ENCODE data around the gene ZNF446. TPM values are rescaled to one million over a fixed set of nuclear protein-coding genes. Genes with fewer than 3 reads are reported as not detected.

Gene ZNF446
- total RNA-seq, 1 experiment from 2014 or later, result 6.0 TPM

DNA sequence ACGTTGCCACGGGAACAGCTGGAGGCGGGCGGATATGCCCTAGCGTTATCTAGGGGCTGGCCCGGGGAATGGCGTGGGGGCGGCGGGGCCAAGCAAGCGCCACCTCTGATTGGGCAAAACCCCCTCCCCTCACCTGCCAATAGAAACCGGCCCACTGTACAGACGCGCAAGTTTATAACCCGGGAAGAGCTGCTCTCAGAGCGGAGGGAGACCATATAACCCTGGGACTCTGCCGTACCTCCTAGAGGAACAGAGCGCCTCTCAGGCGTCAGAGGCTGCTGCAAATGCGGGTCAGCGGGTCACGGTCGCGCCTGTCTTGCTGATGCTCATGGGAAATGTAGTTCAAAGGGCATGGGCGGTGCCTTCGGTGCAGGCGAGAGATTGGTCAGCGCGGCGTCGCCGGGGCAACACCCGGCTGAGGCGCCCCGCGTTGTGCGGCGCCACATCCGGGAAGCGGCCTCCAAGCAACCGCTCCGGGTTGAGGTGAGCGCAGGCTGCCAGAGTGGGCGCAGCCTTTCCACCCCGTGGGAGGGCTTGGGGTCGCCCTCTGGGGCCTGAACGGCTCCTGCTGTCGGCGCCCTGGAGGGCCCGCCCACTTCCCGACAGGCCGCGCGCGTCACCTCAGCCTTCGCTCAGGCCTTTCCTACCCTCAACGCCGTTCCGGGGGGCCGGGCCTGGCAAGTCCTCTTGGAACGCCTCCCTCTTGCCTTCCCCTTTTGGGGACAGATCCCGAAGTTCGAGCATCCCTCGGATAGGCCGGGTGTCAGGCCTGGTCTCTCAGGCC, at the start of gene ZNF446 (continued):
- TF ChIP-seq, protein P1, sequence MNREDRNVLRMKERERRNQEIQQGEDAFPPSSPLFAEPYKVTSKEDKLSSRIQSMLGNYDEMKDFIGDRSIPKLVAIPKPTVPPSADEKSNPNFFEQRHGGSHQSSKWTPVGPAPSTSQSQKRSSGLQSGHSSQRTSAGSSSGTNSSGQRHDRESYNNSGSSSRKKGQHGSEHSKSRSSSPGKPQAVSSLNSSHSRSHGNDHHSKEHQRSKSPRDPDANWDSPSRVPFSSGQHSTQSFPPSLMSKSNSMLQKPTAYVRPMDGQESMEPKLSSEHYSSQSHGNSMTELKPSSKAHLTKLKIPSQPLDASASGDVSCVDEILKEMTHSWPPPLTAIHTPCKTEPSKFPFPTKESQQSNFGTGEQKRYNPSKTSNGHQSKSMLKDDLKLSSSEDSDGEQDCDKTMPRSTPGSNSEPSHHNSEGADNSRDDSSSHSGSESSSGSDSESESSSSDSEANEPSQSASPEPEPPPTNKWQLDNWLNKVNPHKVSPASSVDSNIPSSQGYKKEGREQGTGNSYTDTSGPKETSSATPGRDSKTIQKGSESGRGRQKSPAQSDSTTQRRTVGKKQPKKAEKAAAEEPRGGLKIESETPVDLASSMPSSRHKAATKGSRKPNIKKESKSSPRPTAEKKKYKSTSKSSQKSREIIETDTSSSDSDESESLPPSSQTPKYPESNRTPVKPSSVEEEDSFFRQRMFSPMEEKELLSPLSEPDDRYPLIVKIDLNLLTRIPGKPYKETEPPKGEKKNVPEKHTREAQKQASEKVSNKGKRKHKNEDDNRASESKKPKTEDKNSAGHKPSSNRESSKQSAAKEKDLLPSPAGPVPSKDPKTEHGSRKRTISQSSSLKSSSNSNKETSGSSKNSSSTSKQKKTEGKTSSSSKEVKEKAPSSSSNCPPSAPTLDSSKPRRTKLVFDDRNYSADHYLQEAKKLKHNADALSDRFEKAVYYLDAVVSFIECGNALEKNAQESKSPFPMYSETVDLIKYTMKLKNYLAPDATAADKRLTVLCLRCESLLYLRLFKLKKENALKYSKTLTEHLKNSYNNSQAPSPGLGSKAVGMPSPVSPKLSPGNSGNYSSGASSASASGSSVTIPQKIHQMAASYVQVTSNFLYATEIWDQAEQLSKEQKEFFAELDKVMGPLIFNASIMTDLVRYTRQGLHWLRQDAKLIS (CRISPR knock-in tag; IDR thresholded peaks at IDR 0.05; ENCODE audit: borderline replicate concordance), result no peak
- TF ChIP-seq TCF7 (CRISPR knock-in tag; IDR thresholded peaks at IDR 0.05; ENCODE audit: low read depth), result no peak
- TF ChIP-seq KAT7 (CRISPR knock-in tag; IDR thresholded peaks at IDR 0.05; ENCODE audit: borderline replicate concordance), result no peak
- no peak for TF ChIP-seq SMAD4 (CRISPR knock-in tag; IDR thresholded peaks at IDR 0.05)
- peak; percentile 83; the same call in 1 of the 2 replicates for TF ChIP-seq SP1 (CRISPR knock-in tag; conservative IDR thresholded peaks at IDR 0.05)
- TF ChIP-seq EMX1 (CRISPR knock-in tag; IDR thresholded peaks at IDR 0.05), result no peak
- TF ChIP-seq, protein P2, sequence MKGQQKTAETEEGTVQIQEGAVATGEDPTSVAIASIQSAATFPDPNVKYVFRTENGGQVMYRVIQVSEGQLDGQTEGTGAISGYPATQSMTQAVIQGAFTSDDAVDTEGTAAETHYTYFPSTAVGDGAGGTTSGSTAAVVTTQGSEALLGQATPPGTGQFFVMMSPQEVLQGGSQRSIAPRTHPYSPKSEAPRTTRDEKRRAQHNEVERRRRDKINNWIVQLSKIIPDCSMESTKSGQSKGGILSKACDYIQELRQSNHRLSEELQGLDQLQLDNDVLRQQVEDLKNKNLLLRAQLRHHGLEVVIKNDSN (CRISPR knock-in tag; IDR thresholded peaks at IDR 0.05), result no peak

DNA sequence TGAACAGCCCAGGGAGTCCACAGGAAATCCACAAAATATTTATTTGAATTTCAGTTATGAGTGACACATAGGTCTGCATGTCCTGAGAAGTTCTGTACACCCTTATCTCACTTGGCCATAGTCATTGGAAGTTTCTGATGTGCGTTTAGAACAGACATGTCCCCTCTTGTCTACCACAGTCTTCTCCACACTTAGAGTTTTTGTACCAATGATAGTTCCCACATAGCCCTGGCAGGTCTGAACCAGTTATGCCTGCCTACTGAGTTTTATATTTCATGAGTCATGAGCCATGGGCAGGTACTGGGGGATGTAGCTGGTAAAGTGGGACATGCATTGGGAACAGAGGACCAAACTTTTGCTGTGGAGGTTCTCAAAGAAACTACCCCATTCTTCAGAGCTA, 47.5 kb upstream of the ZNF446 start:
- TF ChIP-seq IRF2 (CRISPR knock-in tag; IDR thresholded peaks at IDR 0.05; ENCODE audit: borderline replicate concordance, low read depth) (no peak), ZNF416 (CRISPR knock-in tag; IDR thresholded peaks at IDR 0.05) (no peak), ETV6 (CRISPR knock-in tag; IDR thresholded peaks at IDR 0.05) (no peak), SOX15 (CRISPR knock-in tag; IDR thresholded peaks at IDR 0.05) (no peak), SMAD3 (CRISPR knock-in tag; IDR thresholded peaks at IDR 0.05; ENCODE audit: borderline replicate concordance) (no peak)
- TF ChIP-seq, protein P3, sequence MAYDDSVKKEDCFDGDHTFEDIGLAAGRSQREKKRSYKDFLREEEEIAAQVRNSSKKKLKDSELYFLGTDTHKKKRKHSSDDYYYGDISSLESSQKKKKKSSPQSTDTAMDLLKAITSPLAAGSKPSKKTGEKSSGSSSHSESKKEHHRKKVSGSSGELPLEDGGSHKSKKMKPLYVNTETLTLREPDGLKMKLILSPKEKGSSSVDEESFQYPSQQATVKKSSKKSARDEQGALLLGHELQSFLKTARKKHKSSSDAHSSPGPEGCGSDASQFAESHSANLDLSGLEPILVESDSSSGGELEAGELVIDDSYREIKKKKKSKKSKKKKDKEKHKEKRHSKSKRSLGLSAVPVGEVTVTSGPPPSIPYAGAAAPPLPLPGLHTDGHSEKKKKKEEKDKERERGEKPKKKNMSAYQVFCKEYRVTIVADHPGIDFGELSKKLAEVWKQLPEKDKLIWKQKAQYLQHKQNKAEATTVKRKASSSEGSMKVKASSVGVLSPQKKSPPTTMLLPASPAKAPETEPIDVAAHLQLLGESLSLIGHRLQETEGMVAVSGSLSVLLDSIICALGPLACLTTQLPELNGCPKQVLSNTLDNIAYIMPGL (CRISPR knock-in tag; IDR thresholded peaks at IDR 0.05), result no peak
- no peak overlapping the region for H3K4me3 Mint-ChIP-seq
- peaks cover 80% of the 10 kb centered on the region for H3K9me3 Mint-ChIP-seq
- H3K4me1 Mint-ChIP-seq, result no peaks in the 10 kb centered on the region
- peaks cover 60% of the 10 kb centered on the region for H3K27me3 Mint-ChIP-seq (ENCODE audit: low read depth)
- CTCF ChIA-PET, result no interaction called here
- ATAC-seq (no peak), DNase-seq (ENCODE audit: low spot score) (no peak)
- POLR2A ChIA-PET, result no interaction called here
- H3K36me3 Mint-ChIP-seq, result peaks cover 39% of the 10 kb centered on the region
- no peak overlapping the region for H3K27ac Mint-ChIP-seq

DNA sequence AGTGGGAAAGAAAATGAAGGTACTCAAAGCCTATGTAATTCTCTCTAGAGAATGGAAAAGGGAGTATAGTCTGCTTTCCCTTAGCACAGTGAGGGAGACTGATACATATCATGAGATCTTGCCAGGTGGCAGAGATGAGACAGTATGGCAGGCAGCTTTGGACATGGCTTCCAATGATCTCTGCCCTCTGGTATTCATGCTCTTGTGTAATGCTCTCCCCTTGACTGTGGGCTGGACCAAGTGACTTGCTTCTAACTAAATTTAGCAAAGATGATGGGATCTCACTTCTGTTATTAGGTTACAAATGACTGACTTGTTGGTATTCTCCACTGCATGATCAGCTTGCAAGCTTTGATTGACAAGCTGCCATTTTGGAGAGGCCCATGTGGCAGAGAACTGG, 46.4 kb upstream of the ZNF446 start:
- DNase-seq (ENCODE audit: low spot score) (no peak), ATAC-seq (no peak)
- ChIA-PET CTCF (no interaction called here), POLR2A (no interaction called here)
- Mint-ChIP-seq H3K4me3 (no peak overlapping the region), H3K27me3 (ENCODE audit: low read depth) (peaks cover 67% of the 10 kb centered on the region), H3K36me3 (peaks cover 50% of the 10 kb centered on the region), H3K9me3 (peaks cover 85% of the 10 kb centered on the region), H3K4me1 (no peaks in the 10 kb centered on the region), H3K27ac (no peak overlapping the region)
- TF ChIP-seq TEAD4 (CRISPR knock-in tag; IDR thresholded peaks at IDR 0.05) (no peak), EMX1 (CRISPR knock-in tag; IDR thresholded peaks at IDR 0.05) (no peak), ELF4 (CRISPR knock-in tag; IDR thresholded peaks at IDR 0.05; ENCODE audit: low read depth) (no peak), NFYB (CRISPR knock-in tag; conservative IDR thresholded peaks at IDR 0.05; ENCODE audit: low read depth) (no peak), CREB1 (CRISPR knock-in tag; IDR thresholded peaks at IDR 0.05) (no peak), SMAD4 (CRISPR knock-in tag; IDR thresholded peaks at IDR 0.05) (no peak), PRRX2 (CRISPR knock-in tag; IDR thresholded peaks at IDR 0.05) (no peak), ZNF423 (CRISPR knock-in tag; IDR thresholded peaks at IDR 0.05) (no peak), OVOL2 (CRISPR knock-in tag; IDR thresholded peaks at IDR 0.05; ENCODE audit: borderline replicate concordance) (no peak), ZNF263 (CRISPR knock-in tag; IDR thresholded peaks at IDR 0.05; ENCODE audit: low read depth) (no peak), IRF2 (CRISPR knock-in tag; IDR thresholded peaks at IDR 0.05; ENCODE audit: borderline replicate concordance, low read depth) (no peak), GRHL2 (CRISPR knock-in tag; IDR thresholded peaks at IDR 0.05; ENCODE audit: insufficient replicate concordance, severe bottlenecking) (no peak), NR1H2 (CRISPR knock-in tag; IDR thresholded peaks at IDR 0.05) (no peak)
- TF ChIP-seq, protein P2 (CRISPR knock-in tag; IDR thresholded peaks at IDR 0.05), result no peak
